Gastroesophageal sphincter (tissue), 3 donors: ENCODE measurements around the gene TMEM171.

ENCODE experiments used
- CTCF ChIP-seq, 4 experiments: fragments of 200-600 bp in 2 of 4; fragments of 450-650 bp in 2 of 4; sonication (generic) in 1 of 4; IDR thresholded peaks; one replicate each; pipeline ENCODE4 v1.5.1; 2017 to 2019; ENCODE audit warnings: antibody characterized with exemption in 4 of 4, mild to moderate bottlenecking in 2 of 4, moderate library complexity in 2 of 4
- POLR2A ChIP-seq, 2 donors: fragments of 450-650 bp; IDR thresholded peaks; one replicate each; pipeline ENCODE4 v1.6.1; 2017; ENCODE audit warnings: antibody characterized with exemption in 2 of 2, mild to moderate bottlenecking in 2 of 2, moderate library complexity in 1 of 2
- POLR2AphosphoS5 ChIP-seq: sonication (generic); formaldehyde crosslinking; IDR thresholded peaks from one replicate; pipeline ENCODE4 v1.6.1; 2017; ENCODE audit warnings: antibody characterized with exemption

- no peak for TF ChIP-seq POLR2A (IDR thresholded peaks at IDR 0.05)
- TF ChIP-seq CTCF (IDR thresholded peaks at IDR 0.05), result no peak
- TF ChIP-seq POLR2AphosphoS5, result no peak
Measured at GRCh38 chr5:73172951-73173350, 52.6 kb downstream of the TMEM171 start, which contains the start of gene TMEM174.
